Activated CD4-positive, alpha-beta T cell treated with anti-CD3 and anti-CD28 coated beads, Interleukin-10, Interleukin-2, amounts not matched to agents 100 ng/mL and 50 ng/mL, durations not matched to agents 16 hours and 8 hours (primary cell): ENCODE measurements around the gene PEF1.

Experiments used
- DNase-seq: peaks from one replicate; pipeline ENCODE4 v3.0.0-alpha.2; 2020

Gene PEF1

DNA sequence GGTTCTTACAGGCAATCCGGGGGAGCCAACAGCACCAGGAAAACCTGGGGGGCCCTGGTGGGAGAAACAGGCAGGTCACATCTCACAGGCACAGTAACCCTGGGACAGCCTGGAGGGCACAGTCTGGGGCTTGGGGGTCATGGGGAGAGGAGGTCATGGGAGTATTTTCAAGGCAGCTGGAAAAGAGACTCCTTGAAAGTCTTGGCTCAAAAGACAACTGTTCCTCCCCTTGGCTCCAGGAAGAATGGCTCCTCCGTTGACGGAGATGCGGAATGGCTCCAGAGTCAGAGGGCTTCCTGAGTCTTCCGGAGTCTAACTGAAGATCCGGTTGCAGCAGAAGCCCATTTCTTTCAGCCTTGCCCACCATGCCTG, 25.9 kb upstream of the PEF1 start:
- no peak for DNase-seq

DNA sequence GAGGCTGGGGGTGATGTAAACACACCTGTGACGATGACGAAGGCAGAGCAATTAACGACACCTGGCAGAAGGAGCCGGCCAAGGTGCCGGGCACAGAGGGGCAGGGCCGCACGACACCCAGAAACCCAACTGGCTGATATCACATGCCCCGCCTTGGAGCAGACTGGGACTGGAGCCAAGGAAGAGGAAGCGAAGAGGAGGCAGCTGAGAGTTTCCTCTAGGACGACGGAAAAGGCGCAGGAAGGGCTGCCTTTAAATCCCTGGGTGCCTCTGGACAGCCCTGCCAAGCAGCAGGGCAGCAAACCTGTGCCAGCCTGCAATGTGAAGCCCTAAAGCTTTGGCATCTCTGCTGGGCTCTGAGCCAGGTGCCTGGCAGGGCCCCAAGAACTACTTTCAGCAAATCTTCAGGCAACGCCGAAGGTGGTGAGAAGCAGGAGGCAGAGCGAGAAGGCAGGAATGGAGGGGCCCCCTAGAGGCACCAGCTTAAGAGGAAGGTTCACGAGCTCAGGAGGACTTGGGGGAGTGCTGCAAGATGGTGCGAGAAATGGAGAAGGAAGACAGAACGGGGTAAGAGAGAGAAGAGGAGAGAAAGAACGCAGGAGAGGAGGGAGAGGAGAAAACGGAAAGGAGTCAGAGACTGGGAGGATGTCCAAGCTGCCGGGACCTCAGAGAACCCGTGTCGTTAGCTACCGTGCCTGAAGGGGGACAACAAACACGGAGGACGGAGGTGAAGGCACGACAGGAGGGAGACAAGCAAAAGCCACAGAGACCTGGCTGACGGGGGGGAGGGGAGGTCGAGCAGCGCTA, 25.3 kb upstream of the PEF1 start:
- DNase-seq = peak; percentile 12

DNA sequence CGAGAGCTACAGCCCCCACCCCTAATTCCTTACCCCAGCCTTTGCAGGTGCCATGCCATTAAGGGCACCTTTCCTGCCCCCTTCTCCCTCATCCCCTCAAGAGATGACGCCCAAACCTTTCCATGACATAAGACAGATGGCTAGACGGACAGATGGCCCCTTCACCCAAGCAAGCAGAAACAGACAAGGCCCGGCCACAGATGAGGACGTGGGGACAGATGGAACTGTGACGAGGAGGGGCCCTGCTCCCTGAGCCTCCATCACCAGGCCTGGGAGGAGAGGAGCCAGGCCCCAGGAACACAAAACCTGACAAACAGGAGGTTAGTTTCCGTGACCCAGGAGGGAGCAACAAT, 24.7 kb upstream of the PEF1 start:
- DNase-seq = no peak

DNA sequence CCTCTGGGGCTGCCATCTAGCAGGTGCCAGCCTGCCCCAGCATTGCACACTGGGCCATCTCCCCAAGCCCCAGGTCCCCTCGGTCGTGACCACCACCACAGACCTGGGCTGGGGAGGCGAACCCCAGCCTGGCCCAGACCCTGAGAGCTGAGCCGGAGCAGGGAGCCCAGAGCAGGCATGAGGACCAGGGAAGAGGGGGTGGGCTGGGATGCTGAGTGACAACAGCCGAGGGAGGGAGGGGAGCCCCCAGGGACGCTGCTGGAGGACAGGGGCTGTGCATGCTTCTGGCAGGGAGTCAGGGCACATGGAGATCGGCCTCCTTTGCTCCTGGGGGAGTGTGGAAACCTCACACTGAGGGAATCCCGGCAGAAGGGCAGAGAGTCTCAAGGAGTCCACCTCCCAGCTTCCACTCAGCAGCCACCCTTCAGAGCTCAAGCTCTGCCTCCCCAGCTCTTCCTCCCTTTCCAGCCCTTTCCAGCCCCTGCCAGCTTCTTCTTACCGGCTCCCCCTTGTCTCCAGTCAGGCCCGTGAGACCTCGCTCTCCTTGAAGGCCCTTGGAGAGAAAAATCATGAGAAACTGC, 23.7 kb upstream of the PEF1 start:
- no peak for DNase-seq

DNA sequence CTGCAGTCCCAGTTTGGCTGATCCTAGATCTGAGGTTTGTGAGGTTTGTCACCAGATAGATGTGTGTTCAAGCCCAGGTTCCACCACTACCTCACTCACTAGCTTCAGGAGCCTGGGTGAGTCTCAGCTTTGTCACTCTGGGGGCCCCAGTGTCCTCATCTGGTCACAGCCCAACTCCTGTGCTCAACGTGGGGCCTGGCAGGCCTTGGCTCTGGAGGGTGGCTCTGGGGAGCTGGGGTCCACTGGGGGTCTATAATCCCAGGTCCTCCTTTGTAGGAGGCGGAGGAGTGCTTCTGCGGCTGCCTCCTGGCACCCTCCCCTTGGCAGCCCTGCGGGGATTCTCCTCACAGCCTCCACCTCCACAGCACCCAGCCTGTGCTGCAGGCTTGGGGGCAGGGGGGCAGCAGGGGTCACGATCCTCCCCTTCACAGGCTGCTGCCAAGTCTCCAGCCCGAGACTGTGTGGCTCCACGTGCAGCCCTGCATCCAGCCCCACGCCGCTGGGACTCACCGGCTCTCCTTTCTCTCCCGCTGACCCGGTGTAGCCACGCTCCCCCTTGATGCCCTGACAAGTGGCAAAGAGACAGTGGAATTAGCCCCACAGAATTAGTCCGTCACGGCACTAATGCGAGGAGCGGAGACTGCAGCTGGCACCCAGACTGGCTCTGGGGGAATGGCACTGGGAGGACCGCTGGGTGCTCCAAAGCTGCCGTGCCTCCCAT, 22.5 kb upstream of the PEF1 start:
- no peak for DNase-seq

DNA sequence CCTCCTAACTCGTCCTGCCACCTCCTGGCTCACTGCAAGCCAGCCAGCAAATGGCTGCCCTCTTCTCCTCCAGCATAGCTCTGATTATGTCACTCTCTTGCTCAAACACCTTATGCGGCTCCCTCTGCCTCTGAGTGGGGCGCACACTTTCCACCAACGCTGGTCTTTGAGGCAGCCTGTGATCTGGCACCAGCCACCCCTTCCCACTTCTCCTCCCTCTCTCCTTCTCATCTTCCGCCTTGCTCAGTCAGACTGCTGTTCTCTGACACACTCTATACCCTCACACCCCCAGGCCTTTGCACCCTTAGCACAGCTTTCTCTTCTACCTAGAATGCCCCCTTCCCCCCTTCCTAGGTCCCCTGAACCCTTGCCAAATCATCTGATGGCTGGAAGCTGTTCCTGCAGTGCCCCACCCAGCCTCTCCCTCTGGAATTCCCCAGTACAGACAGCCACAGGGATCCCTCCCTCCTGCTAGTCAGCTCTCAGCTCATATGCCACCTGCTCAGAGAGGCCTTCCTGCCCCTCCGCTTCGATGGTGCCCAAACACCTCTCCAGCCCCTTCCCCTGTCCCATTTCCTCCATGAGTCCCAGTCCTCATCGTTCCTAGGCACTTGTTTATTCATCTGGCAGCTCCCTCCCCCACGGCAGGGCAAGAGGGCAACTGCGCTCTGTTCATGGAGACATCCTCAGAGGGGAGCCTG, 21.7 kb upstream of the PEF1 start:
- DNase-seq = no peak

DNA sequence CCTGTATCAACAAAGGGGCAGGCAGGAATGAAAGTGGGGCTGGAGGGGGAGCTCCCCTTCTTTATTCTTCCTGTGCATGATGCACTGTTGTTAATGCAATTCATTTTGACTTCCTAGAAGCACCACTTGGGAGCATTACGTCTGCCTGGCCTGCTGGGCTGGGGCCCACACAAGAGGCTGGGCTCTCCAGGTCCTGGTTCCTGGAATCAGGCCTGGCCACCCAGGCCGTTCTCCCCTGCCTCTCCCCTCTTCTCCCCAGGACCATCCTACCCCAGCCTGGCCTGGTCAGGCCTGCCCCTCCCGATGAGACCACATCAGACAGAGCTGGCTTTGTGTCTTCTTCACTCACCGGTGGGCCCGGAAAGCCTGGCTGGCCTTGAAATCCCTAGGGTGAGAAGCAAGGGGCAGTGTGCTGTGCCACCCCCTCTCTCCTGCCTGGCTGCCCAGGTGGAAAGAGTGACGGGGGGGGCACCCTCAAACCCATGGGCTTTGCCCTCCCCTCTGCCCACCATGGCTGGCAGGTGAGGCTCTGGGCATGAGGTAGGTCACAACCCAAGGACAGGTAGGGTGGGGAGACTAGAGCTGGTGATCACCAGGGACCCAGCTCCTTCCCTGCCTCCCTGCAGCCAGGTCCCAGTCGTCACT, 20.7 kb upstream of the PEF1 start:
- no peak for DNase-seq

DNA sequence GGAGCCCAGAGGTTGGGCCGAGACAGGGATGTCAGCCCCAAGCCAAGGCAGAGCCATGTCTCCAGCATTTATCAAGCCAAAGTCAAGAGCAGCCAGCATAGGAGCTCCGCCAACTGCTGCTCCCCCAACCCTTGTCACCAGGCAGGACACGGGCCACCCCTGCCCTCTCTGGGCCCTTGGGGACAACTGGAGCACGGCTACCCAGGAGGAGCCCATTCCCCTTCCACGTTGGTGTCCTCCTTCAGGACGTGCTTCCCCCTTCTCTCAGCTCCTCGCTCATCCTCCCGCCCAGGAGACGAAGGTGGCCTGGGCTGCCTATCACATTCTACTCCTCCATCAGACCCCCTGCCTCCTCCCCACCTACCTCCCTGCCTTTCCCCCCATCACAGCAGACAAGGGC, 19.9 kb upstream of the PEF1 start:
- no peak for DNase-seq

DNA sequence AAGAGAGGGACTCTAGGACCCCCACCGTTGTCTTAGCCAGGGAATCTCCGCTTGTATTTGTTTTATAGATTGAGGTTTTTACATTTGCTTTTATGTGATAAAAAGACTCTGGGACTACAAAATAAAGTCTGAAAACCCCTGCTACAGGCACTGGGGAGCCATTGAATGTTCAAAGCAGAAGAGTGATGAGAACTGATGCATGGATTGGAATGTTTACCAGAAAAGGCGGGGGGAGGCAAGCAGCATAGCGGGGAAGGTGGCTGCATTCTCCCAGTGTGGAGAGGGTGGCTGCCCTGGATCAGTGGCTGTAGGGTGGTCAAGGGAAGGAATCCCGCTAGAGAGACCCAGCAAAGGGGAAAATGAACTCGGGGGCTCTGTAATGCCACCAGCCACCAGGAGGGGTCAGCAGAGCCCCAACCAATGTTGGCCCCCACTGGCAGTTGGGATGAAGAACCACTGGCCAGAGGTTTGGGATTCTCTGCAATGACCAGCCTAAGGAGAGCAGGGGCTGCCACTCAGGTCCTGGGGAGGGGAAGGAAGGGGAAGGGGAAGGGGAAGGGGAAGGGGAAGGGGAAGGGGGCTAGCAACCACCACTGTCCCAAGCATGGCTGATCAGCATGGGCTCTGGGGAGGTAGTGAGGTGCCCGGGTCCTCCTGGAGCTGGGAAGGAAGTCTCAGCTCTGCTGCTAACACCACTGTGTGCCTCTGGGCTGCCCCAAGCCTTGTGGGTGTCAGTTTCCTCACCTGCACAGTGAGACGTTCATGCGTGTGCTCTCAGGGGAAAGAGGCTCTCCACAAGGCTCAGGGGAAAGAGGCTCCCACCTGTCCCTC, 19.2 kb upstream of the PEF1 start:
- DNase-seq = peak; percentile 57

DNA sequence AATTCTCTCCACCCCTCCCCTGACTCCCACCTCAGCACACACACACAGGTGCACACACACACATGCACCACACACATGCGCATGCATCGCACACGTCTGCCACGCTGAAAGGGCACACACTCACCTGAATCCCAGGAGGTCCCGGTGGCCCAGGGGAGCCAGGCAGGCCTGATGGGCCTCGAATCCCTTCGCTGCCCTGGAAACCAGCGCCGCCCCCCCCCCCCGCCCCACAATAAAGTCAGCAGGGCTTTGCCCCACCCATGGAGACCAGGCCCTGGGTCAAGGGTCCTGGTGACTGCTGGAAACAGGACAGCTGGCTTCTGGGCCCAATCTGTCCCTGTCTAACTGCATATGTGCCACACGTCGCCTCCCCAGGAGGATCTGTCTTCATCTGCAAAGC, 17.8 kb upstream of the PEF1 start:
- DNase-seq = no peak

DNA sequence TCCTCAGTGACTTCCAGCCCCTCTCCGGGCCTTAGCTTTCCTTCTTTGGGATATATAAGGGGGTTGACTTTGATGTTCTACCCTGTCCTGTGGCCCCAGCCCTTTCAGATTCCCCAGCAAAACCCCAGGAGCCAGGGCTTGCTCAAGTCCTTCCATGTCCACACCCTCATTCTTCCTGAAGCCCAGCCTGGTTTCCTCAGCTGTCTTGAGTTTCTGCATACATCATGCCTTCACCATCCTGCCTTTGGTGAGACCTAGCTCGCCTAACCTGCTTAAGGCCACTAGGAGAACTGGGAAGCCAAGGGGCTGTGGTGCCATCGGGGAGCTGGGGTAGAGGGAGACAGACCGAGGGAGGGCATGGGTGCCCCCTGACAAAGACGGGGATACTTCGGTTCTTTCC, 17.2 kb upstream of the PEF1 start:
- no peak for DNase-seq

DNA sequence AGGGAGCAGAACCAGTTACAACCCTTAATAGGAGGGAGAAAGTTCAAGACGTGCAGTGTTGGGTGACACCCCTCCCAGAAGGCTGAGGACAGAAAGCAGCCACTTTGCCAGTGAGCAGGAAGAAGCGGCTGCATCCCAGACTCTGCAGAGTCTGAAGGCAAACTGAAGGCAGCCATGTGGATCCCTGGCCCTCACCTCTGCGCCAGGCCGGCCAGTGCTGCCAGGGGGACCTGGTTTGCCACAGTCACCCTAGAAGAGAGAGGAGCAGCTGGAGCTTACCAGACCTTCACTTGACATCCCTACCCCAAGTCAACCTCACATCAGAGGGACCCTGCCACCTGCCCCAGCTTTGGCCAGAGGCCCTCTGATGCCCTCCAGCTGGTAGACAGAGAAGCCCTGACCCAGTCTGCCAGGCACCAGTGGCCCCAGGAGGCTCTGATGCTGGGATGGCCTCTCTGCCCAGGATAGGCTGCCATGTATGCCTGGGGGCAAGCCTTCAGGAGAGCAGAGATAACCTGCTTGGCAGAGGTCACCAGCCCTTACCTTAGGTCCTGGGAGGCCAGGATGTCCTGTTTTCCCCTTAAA, 16.3 kb upstream of the PEF1 start:
- no peak for DNase-seq

DNA sequence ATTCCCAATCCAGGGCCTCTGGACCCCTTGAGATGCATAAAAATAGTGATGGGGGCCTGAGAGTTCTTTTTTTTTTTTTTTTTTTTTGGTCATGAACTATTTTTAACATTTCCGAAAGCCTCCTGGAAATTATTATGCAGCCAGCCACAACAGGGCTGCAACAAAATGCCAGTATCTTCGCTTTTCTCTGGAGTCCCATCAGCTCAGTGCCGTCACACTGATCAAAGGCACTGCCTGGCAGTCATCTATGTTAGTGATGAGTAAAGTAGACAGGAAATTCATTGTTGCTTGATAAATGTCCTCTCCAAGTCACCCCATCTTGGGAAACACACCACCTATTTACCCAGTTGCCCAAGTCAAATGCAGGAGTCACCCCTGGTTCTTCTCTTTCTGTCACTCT, 15.2 kb upstream of the PEF1 start:
- no peak for DNase-seq

DNA sequence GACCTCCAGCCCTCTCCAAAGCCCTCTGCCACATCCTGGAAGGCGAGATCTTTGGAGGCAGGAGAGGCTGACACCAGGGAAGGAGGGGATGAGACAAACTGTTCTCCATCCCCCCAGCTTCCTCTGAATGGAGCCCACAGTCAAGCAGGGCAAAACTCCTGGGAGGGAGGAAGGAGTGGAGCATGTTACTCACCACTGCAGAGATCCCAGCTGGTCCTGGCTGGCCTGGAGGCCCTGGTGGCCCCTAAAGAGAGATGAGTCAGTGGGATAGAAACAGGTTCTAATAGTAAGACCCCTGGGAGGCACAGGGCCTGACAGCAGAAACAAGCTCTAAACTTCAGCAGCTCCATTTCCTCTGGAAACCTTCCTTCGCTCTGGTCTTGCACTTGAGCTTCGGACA, 14.0 kb upstream of the PEF1 start:
- no peak for DNase-seq

DNA sequence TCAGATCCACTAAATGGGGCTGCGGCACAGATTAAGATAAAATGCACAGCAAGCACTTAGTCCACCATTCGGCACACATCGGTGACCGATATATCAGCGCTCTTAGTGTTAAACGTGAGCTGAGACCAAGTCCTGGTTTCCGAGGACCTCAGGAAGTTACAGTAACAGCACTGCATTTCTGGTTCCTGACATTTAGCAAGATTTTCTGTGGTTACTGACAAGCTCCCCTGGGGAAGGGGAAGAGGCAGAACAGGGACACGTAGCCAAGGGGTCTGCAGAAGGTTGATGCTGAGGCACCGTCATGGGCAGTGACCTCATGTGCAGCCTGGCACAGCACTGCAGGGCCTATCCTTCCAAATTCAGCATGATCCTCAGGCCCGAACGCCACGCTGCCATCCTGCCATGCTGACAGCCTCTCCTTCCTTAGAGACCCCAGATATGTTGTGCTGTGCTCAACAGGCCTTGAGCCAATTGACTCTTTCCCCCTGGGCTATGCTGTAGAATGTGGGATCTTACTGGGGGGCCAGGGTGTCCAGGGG, 13.4 kb upstream of the PEF1 start:
- no peak for DNase-seq

DNA sequence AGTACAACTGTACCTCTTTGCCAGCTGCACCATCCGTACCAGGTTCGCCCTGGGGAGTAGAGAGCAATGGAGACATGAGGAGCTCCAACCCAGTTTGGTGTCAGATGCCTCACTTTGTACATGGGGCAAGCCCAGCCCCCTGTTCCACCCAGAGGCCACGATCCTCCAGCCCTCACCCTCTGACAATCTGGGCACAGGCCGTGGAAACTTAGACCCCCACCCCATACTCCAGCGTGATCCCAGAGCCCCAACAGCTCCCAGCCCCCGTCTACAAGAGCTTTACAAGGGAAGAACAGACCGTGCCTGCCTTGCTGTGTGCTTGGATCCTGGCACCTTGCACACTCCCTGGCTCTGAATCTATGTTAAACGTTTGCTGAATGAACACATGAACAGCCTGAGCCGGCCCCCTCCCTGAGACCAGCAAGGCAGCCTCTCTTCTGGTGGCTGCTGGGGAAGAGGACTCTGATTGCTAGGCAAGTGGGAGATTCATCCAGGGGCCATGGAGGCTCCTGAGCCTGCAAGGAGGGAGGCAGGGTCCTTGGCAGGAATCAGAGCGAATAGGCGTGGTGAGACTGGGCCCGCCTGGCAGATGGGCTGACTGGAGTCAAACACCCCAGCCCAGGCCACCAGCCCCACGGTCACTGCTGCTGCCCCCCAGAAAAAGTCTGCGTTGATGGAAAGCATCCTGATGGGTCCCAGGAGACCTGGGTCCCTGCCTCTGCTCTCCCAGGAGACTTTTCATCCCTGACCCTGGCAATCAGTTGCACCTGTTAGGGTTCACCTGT, 12.5 kb upstream of the PEF1 start:
- DNase-seq = no peak

DNA sequence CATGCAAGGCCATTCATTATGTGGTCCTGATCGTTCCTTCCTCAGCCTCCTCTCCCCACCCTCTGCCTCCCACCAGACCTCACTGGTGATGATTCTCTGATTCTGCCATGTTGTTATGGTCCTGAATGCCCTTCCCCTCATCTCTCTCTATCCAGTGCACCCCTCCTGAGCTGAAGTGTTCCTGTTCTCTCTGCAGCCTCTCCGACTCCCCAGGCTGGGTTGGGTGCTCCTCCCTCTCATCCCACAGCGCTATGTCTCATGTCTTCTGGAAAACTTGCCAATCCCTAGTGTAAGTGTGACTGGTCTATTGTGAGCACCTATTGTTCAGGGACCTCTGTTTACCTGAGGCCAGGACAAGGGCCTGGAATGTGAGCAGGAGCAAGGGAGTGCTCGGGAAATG, 11.1 kb upstream of the PEF1 start:
- no peak for DNase-seq

DNA sequence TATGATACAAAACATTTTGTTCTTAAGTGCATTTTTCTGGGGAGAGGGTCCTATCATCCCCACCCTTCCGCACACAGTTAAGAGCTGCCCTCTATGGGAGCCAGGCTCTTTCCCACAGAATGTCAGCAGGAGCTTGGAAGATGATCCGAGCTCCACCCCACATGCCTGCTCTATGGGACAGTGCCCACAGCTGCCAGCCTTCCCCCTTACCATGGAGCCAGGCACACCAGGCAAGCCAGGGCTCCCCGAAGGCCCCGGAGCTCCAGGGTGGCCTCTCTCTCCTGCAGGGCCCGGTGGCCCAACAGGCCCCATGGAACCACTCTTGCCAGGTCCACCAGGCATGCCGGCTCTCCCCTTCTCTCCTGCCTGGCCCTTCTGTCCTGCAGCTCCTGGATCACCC, 10.4 kb upstream of the PEF1 start:
- no peak for DNase-seq

DNA sequence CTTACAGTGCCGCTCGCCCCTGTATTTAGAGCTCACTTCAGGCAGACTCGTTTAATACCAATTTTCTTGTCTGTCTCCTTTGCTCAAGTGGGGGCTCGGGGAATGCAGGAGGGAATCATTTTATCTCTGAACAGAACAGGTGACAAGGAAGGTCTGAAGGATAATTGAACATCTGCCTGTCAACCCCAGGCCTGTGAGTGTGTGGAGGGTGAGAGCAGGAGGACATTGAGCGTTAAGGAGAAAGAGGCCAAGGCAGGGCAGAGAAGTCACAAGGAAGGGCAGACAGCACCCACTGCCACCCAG, 9.7 kb upstream of the PEF1 start:
- DNase-seq = no peak

DNA sequence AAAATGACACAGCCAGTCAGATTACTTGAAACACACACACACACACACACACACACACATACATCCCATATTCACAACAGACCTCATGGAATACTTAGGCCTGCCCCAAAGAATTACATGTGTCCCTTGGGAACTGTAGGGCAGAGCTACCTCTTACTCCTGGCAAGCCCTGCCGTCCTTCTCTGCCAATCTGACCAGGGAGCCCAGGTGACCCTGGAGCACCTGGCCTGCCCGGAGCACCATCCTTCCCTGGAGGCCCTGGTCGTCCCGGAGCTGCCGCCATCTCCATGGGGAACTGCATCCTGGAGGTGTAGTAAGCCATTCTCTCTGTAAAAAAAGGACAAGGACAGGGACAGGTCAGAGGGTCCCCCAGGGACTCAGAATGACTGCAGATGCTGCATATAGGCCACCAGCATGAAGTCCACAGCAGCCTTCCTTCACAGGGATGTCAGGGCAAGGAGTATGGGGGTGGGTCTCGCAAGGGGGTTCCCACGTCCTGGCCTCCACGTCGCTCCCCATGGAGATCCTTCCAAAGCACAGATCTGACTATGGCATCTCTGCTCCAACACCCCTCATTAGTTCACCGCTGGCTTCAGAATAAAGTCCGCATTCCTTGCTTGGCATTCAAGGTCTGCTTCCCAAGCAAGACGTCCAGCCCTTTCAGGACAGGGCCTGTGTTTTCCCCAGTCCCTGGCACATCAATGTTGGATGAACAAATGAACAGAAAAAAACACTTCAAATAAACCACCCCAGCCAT, 9.2 kb upstream of the PEF1 start:
- no peak for DNase-seq
